ENCODE data around the gene INTS7.
"Not testable (repeated sequence)": the region's sequence is repeated elsewhere in the genome, so short reads cannot be mapped to it uniquely, and the experiment has no call there.

INTS7 gene

DNA sequence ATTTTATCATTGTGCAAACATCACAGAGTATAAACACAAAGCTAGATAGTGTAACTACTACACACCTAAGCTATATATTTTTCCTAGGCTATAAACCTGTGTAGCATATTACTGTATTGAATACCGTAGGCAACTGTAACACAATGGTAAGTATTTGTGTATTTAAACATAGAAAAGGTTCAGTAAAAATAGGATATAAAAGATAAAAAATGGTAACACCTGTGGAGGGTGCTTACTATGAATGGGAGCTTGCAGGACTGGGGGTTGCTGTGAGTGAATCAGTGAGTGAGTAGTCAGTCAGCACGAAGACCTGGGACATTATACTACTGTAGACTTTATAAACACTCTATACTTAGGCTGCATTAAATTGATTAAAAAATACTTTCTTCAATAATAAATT is 4.3 kb upstream of the INTS7 start:
- H3K4me3 ChIP-seq (ENCODE audit: low read depth, low read length) = no peak overlapping the region

DNA sequence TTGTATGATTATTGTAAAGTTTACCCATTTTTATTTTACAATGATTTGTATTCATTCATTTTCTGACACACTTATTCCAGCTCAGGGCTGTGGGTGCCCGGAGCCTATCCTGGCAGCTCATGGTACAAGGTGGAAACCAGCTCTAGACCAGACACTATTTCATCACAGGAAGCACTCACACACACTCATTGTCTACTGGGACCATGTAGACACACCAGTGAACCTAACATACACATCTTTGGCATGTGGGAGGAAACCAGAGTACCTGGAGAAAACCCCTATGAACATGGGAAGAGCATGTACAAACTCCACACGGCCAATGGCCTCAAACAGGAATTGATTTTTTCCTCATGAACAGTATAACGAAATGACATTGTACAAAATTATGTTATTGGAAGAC is 2.5 kb upstream of the INTS7 start:
- no peak overlapping the region for H3K4me3 ChIP-seq (ENCODE audit: low read depth, low read length)

DNA sequence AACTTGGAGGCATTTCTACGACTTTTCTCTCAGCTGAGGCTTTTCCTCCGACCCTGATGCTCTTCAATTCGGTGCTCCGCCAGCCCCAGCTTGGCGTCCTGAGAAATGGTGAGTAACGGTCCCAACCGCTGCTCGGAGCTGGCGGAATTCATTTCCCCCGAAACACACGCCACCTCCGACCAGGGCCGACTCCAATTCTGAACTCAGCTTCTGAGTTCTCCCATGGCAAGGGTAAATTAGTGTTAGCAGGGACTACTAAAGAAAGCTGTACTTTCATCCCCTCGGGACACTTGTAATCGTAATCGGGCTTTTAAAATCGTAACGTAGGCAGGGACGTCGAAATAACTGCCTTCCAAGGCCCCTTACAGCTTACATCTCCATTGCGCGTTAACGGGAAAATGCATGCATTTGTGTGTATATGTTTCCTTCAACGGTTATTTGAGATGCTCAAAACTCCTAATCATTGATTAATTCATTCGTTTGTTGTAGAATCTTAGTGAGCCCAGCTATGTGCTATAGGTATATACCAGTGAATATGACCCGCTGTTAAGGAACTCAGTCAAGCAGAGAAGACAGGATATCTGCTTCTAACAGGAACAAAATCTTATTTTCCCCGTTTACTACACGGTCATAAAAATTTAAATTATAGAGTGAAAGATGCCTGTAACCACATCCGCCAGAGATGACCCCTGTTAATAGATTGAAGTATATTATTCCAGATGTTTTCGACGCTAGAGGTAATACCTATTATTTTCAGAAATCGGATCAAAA is 663 bp upstream of the INTS7 start:
- H3K4me3 ChIP-seq (ENCODE audit: low read depth, low read length) = peak overlapping the region; percentile 95

DNA sequence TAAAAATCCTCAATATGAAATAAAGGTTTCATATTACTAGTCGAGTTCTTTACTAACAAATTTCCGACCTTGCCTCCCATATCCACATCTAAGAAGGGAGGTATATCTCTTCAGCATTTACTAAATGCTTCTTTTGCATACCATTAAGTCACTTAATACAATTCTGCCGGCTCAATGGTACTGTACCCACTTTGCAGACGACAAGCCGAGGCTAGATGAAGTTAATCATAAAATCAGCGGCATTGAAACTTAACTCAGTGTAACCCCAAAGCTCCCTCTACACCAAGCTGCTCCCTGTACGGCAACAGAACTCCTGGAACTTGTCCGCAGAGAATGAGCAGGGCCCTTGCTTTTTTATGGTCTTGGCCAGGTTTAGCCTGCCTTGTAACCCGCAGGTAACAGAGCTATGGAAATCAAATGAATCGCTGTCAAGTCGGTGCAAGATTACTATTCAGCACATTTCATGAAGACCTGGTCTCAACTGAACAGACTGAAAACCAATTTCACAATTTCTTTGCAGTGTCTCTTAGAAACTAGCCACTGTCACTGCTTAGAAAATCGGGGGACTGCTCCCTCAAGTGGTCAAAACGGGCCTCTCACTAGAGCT is 738 bp downstream of the INTS7 start:
- peak overlapping the region; percentile 95 for H3K4me3 ChIP-seq (ENCODE audit: low read depth, low read length)

DNA sequence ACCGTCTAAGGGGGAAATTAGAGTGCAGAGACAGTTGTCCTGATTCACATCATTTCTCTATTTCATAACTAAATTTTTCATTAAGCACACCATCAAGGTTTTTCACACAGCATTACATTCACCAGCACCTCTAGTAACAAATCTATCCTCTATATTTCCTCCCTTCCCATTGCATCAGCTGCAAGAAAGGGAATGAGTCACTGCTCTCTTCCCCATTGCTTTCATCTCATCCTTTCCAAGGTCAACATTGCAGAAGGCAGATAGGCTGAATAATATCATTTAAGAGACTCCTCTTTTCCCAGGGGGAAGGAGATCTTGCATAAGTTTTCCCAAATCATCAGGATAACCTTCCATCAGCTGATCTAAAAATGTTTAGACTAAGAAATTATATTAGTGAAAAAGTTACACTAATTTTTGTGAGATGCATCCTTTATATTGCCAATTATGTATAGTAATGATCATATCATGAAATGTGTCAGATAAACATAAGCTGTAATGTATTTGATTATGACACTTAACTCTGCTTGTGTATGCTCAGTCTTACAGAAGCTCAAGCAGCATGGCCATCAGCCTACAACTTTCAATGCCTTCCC is 4.3 kb downstream of the INTS7 start:
- no peak overlapping the region for H3K4me3 ChIP-seq (ENCODE audit: low read depth, low read length)

DNA sequence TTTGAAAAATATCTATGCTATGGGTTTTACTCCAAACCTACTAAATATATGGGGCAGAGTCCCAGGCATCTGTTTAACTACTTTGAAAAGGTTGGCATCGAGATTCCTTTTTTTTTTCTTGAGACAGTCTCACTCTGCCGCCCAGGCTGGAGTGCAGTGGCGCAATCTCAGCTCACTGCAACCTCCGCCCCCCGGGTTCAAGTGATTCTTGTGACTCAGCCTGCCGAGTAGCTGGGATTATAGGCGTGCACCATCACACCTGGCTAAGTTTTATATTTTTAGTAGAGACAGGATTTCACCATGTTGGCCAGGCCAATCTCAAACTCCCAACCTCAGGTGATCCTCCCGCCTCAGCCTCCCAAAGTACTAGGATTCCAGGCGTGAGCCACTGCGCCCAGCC is 7.6 kb downstream of the INTS7 start:
- H3K4me3 ChIP-seq (ENCODE audit: low read depth, low read length) = not testable (repeated sequence)

DNA sequence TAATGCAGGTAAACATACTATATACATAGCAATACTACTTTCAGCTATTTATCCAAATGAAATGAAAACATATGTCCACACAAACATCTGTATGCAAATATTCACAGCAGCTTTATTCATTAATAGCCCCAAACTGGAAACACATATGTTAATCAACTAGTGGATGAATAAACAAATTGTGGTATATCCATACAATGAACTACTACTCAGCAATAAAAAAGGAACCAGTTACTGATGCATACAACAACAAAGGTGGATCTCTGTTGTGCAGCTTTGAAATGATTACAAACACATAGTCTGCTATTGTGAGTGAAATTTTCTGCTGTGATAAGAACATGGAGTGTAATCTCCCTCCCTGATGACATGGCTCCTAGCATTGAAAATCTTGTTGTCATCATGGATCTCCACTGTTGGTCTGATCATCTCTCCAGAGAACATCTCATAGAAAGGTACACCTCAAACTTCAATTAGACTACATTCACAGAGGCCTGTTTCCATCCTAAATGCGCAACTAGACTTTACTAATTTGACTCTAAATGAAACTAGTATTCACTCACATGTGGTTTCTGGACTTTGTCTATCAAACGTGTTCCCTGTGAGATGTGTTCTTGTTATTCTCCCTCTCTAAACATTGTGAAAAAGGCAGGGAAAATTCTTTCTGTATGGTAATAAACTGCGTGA is 10.7 kb downstream of the INTS7 start:
- no peak overlapping the region for H3K4me3 ChIP-seq (ENCODE audit: low read depth, low read length)

DNA sequence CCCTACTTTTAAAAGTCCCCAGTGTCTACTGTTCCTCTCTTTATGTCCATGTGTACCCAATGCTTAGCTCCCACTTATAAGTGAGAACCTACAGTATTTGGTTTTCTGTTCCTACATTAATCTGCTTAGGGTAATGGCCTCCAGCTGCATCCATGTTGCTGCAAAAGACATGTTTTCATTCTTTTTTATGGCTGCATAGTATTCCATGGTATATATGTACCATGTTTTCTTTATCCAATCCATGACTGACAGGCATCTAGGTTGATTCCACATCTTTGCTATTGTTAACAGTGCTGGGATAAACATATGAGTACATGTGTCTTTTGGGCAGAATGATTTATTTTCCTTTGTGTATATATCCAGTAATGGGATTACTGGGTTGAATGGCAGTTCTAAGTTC is 12.4 kb downstream of the INTS7 start:
- not testable (repeated sequence) for H3K4me3 ChIP-seq (ENCODE audit: low read depth, low read length)

DNA sequence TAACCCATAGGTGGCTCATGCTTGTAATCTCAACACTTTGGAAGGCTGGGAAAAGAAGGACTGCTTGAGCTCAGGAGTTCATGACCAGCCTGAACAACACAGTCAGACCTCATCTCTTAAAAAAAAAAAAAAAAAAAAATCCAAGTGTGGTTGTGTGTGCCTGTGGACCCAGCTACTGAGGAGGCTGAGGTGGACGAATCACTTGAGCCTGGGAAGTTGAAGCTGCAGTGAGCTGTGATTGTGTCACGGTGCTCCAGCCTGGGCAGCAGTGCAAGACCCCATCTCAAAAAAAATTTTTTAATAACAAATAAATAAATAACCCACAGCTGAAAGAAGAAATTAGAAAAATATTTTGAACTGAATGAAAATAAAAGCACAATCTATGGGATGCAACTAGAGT is 13.8 kb downstream of the INTS7 start:
- no peak overlapping the region for H3K4me3 ChIP-seq (ENCODE audit: low read depth, low read length)

DNA sequence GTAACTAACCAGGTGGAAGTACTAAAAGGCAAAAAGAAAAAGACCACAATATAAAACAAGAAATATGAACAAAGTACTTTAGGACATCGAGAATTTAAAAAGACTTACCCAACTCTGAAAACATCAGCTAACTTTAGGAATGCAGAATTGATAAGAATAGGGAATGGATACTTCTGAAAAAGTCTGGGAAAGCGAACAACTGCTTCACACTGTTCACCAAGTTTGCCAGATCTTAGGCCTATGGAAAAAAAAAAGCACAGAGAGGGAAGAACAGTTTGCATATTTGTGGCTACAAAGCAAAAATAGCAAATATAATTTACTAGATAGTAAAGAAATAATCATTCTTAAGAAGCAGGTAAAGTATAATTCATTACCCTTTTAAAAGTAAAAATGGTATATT is 14.4 kb downstream of the INTS7 start:
- H3K4me3 ChIP-seq (ENCODE audit: low read depth, low read length) = no peak overlapping the region

DNA sequence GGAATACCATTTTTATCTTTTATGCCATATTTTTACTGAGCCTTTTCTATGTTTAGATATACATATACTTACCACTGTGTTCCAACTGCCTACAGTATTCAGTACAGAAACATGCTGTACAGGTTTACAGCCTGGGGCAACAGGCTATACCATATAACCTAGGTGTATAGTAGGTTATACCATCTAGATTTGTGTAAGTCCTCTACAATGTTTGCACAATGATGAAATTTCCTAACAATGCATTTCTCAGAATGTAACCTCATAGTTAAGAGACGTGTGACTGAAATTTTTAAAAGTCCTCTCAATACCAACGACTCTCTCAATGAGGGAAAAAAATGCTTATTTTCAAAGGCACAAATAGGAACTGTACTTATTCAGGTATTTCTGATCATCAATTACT is 21.7 kb downstream of the INTS7 start:
- no peak overlapping the region for H3K4me3 ChIP-seq (ENCODE audit: low read depth, low read length)

DNA sequence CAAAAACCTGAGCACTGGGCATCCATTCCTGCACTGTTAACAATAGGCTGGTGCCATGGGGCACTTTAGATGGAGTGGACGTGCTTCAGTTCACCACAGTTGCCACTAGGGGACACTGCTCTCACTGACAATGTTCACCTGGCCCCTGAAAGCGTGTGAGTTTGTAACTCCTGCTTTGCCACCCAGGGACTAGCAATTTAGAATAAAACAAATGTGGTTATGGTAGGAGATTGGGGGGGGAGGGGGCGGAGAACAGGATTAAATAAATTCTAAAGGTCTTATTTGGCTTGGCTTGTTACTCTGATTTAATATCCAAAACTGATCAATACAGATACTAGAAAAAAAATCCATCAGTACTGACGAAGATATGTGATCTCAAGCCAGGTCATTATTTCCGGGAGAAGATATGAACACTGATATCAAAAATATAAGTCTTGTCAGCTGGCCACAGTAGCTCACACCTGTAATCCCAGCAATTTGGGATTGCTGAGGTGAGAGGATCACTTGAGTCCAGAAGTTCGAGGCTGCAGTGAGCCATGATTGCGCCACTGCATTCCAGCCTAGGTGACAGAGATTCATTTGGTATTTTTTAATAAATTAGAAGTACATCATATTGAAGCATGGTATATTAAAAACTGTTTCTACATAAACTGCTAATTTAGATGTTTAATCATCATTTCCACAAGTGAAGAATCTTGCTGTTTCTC is 23.2 kb downstream of the INTS7 start:
- no peak overlapping the region for H3K4me3 ChIP-seq (ENCODE audit: low read depth, low read length)

DNA sequence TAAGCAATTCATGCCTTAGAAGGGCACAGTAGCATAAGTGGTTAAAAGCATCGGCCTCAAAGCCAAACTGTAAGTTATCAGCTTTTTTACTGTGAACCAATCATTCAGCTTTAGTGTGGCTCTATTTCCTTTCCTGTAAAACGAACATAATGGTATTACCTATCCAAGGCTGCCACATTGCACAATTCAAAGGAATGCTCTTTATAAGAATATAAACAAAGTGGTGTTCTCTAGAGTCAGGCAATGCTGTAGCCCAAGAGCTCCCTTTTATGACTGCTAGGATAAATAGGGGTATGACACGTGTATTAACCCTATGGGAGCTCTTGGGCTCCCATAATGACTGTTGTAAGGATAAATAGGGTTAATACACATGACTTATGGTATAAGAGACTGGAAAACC is 25.4 kb downstream of the INTS7 start:
- H3K4me3 ChIP-seq (ENCODE audit: low read depth, low read length) = no peak overlapping the region

DNA sequence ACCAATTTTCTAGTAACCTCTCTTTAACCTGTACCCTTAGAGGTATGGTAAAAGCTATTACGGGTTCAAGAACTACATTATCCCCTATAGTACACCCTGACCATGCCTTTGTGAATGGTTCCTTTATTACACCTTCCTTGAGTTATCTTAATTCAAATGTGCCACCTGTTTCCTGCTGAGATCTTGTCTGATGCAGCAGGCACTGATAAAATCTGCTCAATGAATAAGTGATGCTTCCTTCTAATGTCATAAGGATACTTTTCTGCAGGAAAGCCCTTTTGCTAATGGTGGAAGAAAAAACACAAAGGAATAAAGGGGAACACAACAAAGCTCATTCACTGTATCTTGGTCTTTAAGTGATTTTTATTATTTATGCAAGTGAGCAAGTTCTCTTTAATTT is 25.8 kb downstream of the INTS7 start:
- no peak overlapping the region for H3K4me3 ChIP-seq (ENCODE audit: low read depth, low read length)

DNA sequence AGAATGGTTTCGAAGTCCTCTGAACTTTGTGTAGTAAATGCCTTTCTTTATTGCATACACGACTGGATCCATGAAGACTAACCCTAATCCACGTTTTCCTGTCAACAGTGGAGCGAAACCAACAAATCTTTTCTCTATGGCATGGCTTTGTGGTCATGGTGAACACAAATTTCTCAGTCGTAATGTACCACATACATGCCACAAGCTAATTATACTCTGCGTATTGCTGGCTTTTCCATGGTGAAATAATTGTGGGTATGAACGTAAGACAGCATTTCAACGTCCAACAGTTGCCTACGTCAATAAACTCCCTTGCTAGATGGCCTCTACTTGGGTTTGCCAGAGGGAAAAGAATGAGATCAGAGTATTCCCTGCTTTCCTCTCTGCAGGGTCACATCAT is 27.5 kb downstream of the INTS7 start:
- no peak overlapping the region for H3K4me3 ChIP-seq (ENCODE audit: low read depth, low read length)

DNA sequence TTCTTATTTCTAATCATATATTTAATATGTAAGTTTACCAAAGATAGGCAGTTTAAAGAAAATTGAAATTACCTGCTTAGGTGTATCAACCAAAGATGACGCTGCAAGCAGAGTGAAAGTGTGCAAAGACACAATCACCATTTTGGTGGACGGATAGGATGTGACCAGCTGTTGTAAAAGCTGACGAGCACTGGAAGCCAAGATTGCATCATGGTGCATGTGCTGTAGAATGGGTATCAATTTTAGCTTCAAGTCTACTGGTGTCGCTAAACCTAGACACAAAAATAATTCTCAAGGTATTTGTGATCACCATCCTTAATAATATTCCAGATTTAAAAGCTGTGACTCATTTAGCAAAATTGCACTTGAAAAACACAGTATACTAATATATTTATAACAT is 28.2 kb downstream of the INTS7 start:
- no peak overlapping the region for H3K4me3 ChIP-seq (ENCODE audit: low read depth, low read length)

DNA sequence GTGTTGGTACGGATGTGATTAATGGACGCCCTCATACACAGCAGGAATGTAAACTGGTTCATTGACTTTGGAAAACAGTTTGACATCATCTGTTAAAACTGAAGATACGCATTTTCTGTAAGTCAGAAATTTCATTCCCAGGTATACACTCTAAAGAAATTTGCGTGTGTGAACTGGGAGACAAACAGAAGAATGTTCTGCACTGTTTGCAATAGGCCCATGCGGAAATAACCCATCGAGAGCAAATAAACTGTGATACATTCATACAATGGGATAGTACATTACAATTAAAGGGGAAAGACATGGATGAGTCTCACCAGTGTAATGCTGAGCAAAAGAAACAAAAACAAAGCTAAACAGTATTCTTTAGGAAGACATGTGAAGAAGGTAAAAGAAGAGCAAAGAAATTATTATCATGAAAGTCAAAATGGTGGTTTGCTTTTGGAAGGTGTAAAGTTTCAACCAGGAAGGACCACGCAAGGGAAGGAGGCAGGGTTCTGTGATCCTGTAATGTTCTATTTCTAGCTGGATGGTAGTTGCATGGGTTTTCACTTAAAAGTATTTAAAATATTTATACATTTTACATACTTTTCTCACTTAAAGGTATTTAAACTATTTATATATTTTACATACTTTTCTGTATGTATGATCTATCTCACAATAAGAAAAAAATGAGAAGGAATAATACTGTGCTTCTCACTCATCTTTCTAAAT is 30.3 kb downstream of the INTS7 start:
- no peak overlapping the region for H3K4me3 ChIP-seq (ENCODE audit: low read depth, low read length)

DNA sequence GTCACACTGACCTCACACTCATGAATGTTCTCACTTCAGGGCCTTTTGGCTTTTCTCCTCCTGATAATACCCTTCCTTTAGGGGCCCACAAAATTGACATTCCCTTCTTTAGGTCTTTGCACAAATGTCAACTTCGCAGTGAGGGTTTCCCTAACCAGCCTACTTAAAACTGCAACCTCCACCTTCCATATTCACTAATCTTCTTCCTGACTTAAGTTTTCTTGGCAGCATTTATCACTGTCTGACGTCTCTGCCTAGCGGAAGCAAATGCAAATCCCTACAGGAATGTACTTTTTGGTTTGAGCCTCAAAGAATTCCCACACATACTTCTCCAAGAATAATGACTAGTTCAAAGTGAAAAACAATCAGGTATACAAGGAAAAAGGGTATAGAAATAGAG is 32.8 kb downstream of the INTS7 start:
- H3K4me3 ChIP-seq (ENCODE audit: low read depth, low read length) = no peak overlapping the region

DNA sequence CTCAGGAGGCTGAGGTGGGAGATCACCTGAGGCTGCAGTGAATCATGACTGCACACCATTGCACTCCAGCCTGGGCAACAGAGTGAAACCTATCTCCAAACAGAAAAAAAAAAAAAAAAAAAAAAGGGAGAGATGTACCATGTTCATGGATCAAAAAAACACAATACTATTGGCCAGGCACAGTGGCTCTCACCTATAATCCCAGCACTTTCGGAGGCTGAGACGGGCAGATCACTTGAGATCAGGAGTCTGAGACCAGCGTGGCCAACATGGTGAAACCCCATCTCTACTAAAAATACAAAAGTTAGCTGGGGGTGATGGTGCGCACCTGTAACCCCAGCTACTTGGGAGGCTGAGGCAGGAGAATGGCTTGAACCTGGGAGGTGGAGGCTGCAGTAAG is 37.9 kb downstream of the INTS7 start:
- H3K4me3 ChIP-seq (ENCODE audit: low read depth, low read length) = not testable (repeated sequence)

DNA sequence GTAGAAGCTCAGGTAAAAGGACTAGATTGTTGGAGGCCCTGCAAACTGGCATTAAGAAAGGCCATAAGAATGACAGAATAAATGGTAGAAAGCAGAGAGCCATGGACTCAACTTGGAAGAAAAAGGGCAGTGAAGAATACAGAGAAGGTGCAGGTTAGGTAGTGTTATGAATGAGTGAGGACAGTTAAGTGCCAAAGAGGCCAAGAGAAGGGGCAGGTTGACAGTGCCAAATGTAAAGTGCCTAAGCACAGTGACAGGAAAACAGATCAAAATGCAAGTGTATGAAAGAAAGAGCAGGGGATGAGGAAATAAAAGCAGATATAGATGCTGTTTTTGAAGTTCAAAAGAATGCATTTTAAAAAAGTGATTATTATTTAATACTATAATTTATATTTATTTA is 43.7 kb downstream of the INTS7 start:
- H3K4me3 ChIP-seq (ENCODE audit: low read depth, low read length) = no peak overlapping the region

Measured in iPS-11a (cell line).